HepG2 (cell line): ENCODE results near the gene PPP4C. TPM values are rescaled to one million over a fixed set of nuclear protein-coding genes. Genes with fewer than 3 reads are reported as not detected.

Experiments used
- ATM ChIP-seq: fragments of 450-650 bp; IDR thresholded peaks from 2 replicates; pipeline ENCODE4 v1.7.1; 2017; ENCODE audit warnings: mild to moderate bottlenecking, borderline replicate concordance
- CAMTA2 ChIP-seq: sonication (generic); formaldehyde crosslinking; IDR thresholded peaks from 2 replicates; pipeline ENCODE4 v1.4.0; 2020; ENCODE audit warnings: mild to moderate bottlenecking, missing genetic modification reagents, borderline replicate concordance
- CBX5 ChIP-seq: sonication (generic); formaldehyde crosslinking; IDR thresholded peaks from 2 replicates; pipeline ENCODE4 v1.4.0; 2020; ENCODE audit warnings: missing genetic modification reagents, borderline replicate concordance
- ELK4 ChIP-seq: sonication (generic); formaldehyde crosslinking; IDR thresholded peaks from 2 replicates; pipeline ENCODE4 v1.9.0; 2021; ENCODE audit warnings: missing genetic modification reagents, borderline replicate concordance
- EP300 ChIP-seq, 3 experiments: sonication (generic) in 1 of 3; formaldehyde crosslinking in 1 of 3; IDR thresholded peaks; 2 replicates each; pipeline versions ENCODE4 v1.5.1 to v1.6.1; 2011 to 2020; ENCODE audit warnings: low read depth in 2 of 3, low read length in 2 of 3, borderline replicate concordance in 1 of 3, improper control_type of control experiment in 1 of 3, mild to moderate bottlenecking in 1 of 3, missing genetic modification reagents in 1 of 3, moderate library complexity in 1 of 3
- GATAD2A ChIP-seq: IDR thresholded peaks from 2 replicates; pipeline ENCODE4 v1.6.1; 2016
- IRF2 ChIP-seq: IDR thresholded peaks from 2 replicates; pipeline ENCODE4 v1.6.1; 2018; ENCODE audit warnings: missing genetic modification reagents, missing compliant biosample characterization
- MLLT10 ChIP-seq: sonication (generic); formaldehyde crosslinking; IDR thresholded peaks from 2 replicates; pipeline ENCODE4 v1.4.0; 2020; ENCODE audit warnings: missing genetic modification reagents
- MLXIP ChIP-seq: sonication (generic); formaldehyde crosslinking; IDR thresholded peaks from 2 replicates; pipeline ENCODE4 v1.9.0; 2021; ENCODE audit warnings: missing genetic modification reagents, borderline replicate concordance
- MNT ChIP-seq: fragments of 450-650 bp; IDR thresholded peaks from 2 replicates; pipeline ENCODE4 v1.6.1; 2016
- NCOA5 ChIP-seq: sonication (generic); formaldehyde crosslinking; IDR thresholded peaks from 2 replicates; pipeline ENCODE4 v1.4.0; 2020; ENCODE audit warnings: missing genetic modification reagents
- NFE2L2 ChIP-seq: fragments of 150-350 bp; IDR thresholded peaks from 2 replicates; pipeline ENCODE4 v1.6.1; 2014; ENCODE audit warnings: low read length
- NRL ChIP-seq: sonication (generic); formaldehyde crosslinking; IDR thresholded peaks from 2 replicates; pipeline ENCODE4 v1.5.0; 2020; ENCODE audit warnings: missing genetic modification reagents, mild to moderate bottlenecking, moderate library complexity, borderline replicate concordance
- PBX2 ChIP-seq: IDR thresholded peaks from 2 replicates; pipeline ENCODE4 v1.6.1; 2016; ENCODE audit warnings: control low read depth
- RXRA ChIP-seq: sonication (generic); formaldehyde crosslinking; IDR thresholded peaks from 2 replicates; pipeline ENCODE4 v1.5.1; 2020; ENCODE audit warnings: missing genetic modification reagents
- TBX3 ChIP-seq: fragments of 450-650 bp; IDR thresholded peaks from 2 replicates; pipeline ENCODE4 v1.6.1; 2017; ENCODE audit warnings: antibody characterized with exemption, mild to moderate bottlenecking, inconsistent platforms, borderline replicate concordance
- TMF1 ChIP-seq: sonication (generic); formaldehyde crosslinking; IDR thresholded peaks from 2 replicates; pipeline ENCODE4 v1.8.1; 2022; ENCODE audit warnings: low read depth, missing genetic modification reagents
- ZFY ChIP-seq: sonication (generic); formaldehyde crosslinking; IDR thresholded peaks from 2 replicates; pipeline ENCODE4 v1.4.0; 2020; ENCODE audit warnings: missing genetic modification reagents
- ZNF136 ChIP-seq: sonication (generic); formaldehyde crosslinking; IDR thresholded peaks from 2 replicates; pipeline ENCODE4 v1.8.1; 2022; ENCODE audit warnings: low read depth, mild to moderate bottlenecking, moderate library complexity, missing genetic modification reagents
- ZNF317 ChIP-seq: sonication (generic); formaldehyde crosslinking; IDR thresholded peaks from 2 replicates; pipeline ENCODE4 v1.5.0; 2020; ENCODE audit warnings: mild to moderate bottlenecking, missing genetic modification reagents
- ZNF44 ChIP-seq: sonication (generic); formaldehyde crosslinking; IDR thresholded peaks from 2 replicates; pipeline ENCODE4 v1.5.1; 2020; ENCODE audit warnings: mild to moderate bottlenecking, missing genetic modification reagents
- ZNF510 ChIP-seq: sonication (generic); formaldehyde crosslinking; IDR thresholded peaks from 2 replicates; pipeline ENCODE4 v1.4.0; 2020; ENCODE audit warnings: low read depth, mild to moderate bottlenecking, missing genetic modification reagents
- ZNF614 ChIP-seq: IDR thresholded peaks from 2 replicates; pipeline ENCODE4 v1.6.1; 2018; ENCODE audit warnings: missing biosample characterization, missing genetic modification reagents, inconsistent platforms, borderline replicate concordance
- polyA plus RNA-seq, 8 experiments: library from polyadenylated mRNA; depleted of rRNA in 3 of 8; stranded (reverse) in 7 of 8; unstranded in 1 of 8; fragments of >200 nt; fragmentation: Illumina TruSeq in 4 of 8; extraction: Trizol in 4 of 8; gene quantifications; 2 replicates each; pipeline versions ENCODE4 v1.2.1 to v1.2.3, GENCODE V29; 2011 to 2016; ENCODE audit warnings: low read depth in 4 of 8, missing spikeins in 1 of 8, mixed read lengths in 1 of 8; ENCODE audit not compliant: insufficient read depth in 1 of 8
- total RNA-seq, 5 experiments: library from RNA; depleted of rRNA; stranded (reverse); fragments of >200 nt; fragmentation: Illumina TruSeq; extraction: Trizol; gene quantifications; 2 replicates each; pipeline ENCODE4 v1.2.3, GENCODE V29; 2016; ENCODE audit warnings: low read depth in 1 of 5

The PPP4C gene
- total and polyA plus RNA-seq, 2 of the 13 experiments (the other 11 are each of a cell fraction or from before 2014, with no cell fraction given) = 176 to 220 TPM

- peak; percentile 89 for TF ChIP-seq ZFY (CRISPR knock-in tag)
- peak; percentile 95; the same call in 1 of the 2 replicates for TF ChIP-seq ZNF44
- peak; percentile 92; the same call in 1 of the 2 replicates for TF ChIP-seq ZNF136 (CRISPR knock-in tag)
- TF ChIP-seq ELK4 (CRISPR knock-in tag) = no peak
- 0 out of 2 replicates have a peak, but pooled peaks have one; percentile 14 for TF ChIP-seq NFE2L2
- TF ChIP-seq EP300 (IDR thresholded peaks at IDR 0.05; ENCODE audit: low read depth in 2 of 2, low read length in 2 of 2) = peak in 1 of 2 experiments; percentile 21; a peak in 1 of 4 replicates
- no peak for TF ChIP-seq EP300 (CRISPR knock-in tag; IDR thresholded peaks at IDR 0.05; ENCODE audit: borderline replicate concordance)
- peak; percentile 25; the same call in 1 of the 2 replicates for TF ChIP-seq CAMTA2 (CRISPR knock-in tag)
- no peak for TF ChIP-seq TMF1 (CRISPR knock-in tag)
- peak; percentile 66; the same call in 1 of the 2 replicates for TF ChIP-seq IRF2
- TF ChIP-seq ZNF614 = peak; percentile 23; the same call in 1 of the 2 replicates
- TF ChIP-seq ZNF510 (CRISPR knock-in tag) = peak; percentile 56; the same call in 1 of the 2 replicates
- TF ChIP-seq GATAD2A = peak; percentile 51
- TF ChIP-seq RXRA (CRISPR knock-in tag) = peak; percentile 77
- peak; percentile 62 for TF ChIP-seq ZNF317 (CRISPR knock-in tag)
- TF ChIP-seq NRL (CRISPR knock-in tag) = peak; percentile 89; the same call in 1 of the 2 replicates
- no peak for TF ChIP-seq TBX3
- no peak for TF ChIP-seq CBX5
- TF ChIP-seq MNT = no peak
- no peak for TF ChIP-seq PBX2
- TF ChIP-seq NCOA5 (CRISPR knock-in tag) = no peak
- no peak for TF ChIP-seq ATM
- TF ChIP-seq MLLT10 (CRISPR knock-in tag) = no peak
- no peak for TF ChIP-seq MLXIP (CRISPR knock-in tag)
These were observed 36.6 kb downstream of the PPP4C start (continued) for GRCh38 chr16:30112197-30113030.
